ENCODE data around the gene AQP11. TPM values are rescaled to one million over a fixed set of nuclear protein-coding genes. Genes with fewer than 3 reads are reported as not detected.

The AQP11 gene
- total RNA-seq, 1 donor from 2014 or later, result 1.6 TPM

DNA sequence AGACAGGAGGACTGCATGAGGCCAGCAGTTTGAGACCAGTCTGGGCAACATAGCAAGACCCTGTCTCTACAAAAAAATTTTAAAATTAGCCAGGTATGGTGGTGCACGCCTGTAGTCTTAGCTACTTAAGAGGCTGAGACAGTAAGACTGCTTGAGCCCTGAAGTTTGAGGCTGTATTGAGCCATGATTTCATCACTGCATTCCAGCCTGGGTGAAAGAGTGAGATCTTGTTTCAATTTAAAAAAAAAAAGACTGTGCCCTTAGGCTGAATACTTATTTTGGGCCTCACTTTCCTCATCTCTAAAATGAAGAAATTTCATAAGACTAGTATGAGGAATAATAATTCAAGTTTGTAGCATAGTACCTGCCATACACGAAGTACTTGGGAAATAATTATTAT is 6.9 kb downstream of the AQP11 start:
- DNase-seq (ENCODE audit: low spot score), result no peak
- H3K36me3 Mint-ChIP-seq (ENCODE audit: low read depth), result peaks cover 2% of the 10 kb centered on the region
- peaks cover 1% of the 10 kb centered on the region for H3K4me1 Mint-ChIP-seq (ENCODE audit: low read depth)
- TF ChIP-seq, protein P1, sequence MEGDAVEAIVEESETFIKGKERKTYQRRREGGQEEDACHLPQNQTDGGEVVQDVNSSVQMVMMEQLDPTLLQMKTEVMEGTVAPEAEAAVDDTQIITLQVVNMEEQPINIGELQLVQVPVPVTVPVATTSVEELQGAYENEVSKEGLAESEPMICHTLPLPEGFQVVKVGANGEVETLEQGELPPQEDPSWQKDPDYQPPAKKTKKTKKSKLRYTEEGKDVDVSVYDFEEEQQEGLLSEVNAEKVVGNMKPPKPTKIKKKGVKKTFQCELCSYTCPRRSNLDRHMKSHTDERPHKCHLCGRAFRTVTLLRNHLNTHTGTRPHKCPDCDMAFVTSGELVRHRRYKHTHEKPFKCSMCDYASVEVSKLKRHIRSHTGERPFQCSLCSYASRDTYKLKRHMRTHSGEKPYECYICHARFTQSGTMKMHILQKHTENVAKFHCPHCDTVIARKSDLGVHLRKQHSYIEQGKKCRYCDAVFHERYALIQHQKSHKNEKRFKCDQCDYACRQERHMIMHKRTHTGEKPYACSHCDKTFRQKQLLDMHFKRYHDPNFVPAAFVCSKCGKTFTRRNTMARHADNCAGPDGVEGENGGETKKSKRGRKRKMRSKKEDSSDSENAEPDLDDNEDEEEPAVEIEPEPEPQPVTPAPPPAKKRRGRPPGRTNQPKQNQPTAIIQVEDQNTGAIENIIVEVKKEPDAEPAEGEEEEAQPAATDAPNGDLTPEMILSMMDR (IDR thresholded peaks at IDR 0.05), result no peak
- no peaks in the 10 kb centered on the region for H3K27me3 Mint-ChIP-seq (ENCODE audit: low read depth)
- H3K9me3 Mint-ChIP-seq (ENCODE audit: low read depth), result no peaks in the 10 kb centered on the region
- H3K27ac Mint-ChIP-seq (ENCODE audit: unreplicated experiment), result peak overlapping the region; percentile 27
- H3K4me3 Mint-ChIP-seq (ENCODE audit: unreplicated experiment), result no peak overlapping the region

GRCh38 chr11:77598195-77598594 is 8.4 kb downstream of the AQP11 start:
- DNase-seq (ENCODE audit: low spot score), result no peak
- H3K36me3 Mint-ChIP-seq (ENCODE audit: low read depth), result peaks cover 2% of the 10 kb centered on the region
- TF ChIP-seq, protein P1 (IDR thresholded peaks at IDR 0.05), result no peak
- H3K9me3 Mint-ChIP-seq (ENCODE audit: low read depth), result no peaks in the 10 kb centered on the region
- no peak overlapping the region for H3K4me3 Mint-ChIP-seq (ENCODE audit: unreplicated experiment)
- H3K27me3 Mint-ChIP-seq (ENCODE audit: low read depth), result no peaks in the 10 kb centered on the region
- peaks cover 14% of the 10 kb centered on the region for H3K4me1 Mint-ChIP-seq (ENCODE audit: low read depth)
- H3K27ac Mint-ChIP-seq (ENCODE audit: unreplicated experiment), result no peak overlapping the region

DNA sequence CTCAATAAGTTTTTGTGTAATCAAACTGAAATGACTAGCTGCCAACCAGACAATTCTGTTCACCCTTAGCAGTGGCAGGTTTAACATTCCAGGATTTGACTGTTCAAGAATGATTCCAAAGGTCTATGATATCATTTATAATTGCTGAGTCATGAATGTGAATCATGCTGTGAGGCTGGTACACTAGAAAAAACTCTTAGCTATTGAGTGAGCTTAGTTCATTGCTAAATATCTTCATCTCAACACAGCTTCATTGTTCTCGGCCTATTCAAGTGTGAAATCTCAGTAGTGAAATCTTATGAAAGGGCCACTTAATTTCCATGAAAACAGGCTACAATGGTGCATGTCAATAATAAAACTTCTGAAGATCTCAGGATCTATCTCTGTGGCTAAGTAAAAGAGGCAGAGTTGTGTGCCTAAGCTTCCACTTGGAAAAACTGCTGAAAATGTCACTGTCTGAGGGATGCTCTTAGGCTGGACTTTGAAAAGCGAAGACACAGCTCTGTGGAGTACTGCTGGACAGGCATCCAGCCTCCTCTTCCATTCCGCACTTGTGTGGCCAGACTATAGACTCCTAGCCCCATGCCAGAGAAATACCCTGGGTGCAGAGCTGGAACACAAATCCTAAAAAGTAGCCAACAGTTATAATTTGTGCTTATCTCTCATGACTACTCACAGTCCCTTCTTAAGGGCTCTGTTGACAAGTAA is 12.8 kb downstream of the AQP11 start:
- Mint-ChIP-seq H3K36me3 (ENCODE audit: low read depth) (peaks cover 4% of the 10 kb centered on the region), H3K27me3 (ENCODE audit: low read depth) (no peaks in the 10 kb centered on the region), H3K9me3 (ENCODE audit: low read depth) (no peaks in the 10 kb centered on the region), H3K4me1 (ENCODE audit: low read depth) (peaks cover 14% of the 10 kb centered on the region), H3K27ac (ENCODE audit: unreplicated experiment) (peak overlapping the region; percentile 88), H3K4me3 (ENCODE audit: unreplicated experiment) (no peak overlapping the region)
- TF ChIP-seq, protein P1 (IDR thresholded peaks at IDR 0.05), result no peak
- no peak for DNase-seq (ENCODE audit: low spot score)

DNA sequence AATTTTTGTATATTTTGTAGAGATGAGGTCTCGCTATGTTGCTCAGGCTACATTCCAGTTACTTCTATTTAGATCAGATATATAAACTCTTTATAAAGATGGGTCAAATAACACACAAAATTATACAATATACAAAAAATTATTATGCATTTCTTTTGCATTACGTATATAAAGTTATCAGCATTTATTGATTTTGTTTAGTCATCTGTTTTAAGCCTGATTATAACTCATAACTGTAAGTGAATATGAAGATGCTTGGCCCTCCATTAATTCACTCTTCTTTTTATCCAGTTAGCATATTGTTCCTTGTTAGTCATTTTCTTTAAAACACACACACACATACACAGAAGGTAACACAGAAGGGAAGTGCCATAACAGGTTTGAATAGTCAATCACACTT is 14.5 kb downstream of the AQP11 start:
- Mint-ChIP-seq H3K27ac (ENCODE audit: unreplicated experiment) (no peak overlapping the region), H3K9me3 (ENCODE audit: low read depth) (no peaks in the 10 kb centered on the region), H3K36me3 (ENCODE audit: low read depth) (peaks cover 2% of the 10 kb centered on the region), H3K4me1 (ENCODE audit: low read depth) (peaks cover 14% of the 10 kb centered on the region), H3K27me3 (ENCODE audit: low read depth) (no peaks in the 10 kb centered on the region), H3K4me3 (ENCODE audit: unreplicated experiment) (no peak overlapping the region)
- TF ChIP-seq, protein P1 (IDR thresholded peaks at IDR 0.05), result no peak
- no peak for DNase-seq (ENCODE audit: low spot score)

- no peak overlapping the region for H3K27ac Mint-ChIP-seq (ENCODE audit: unreplicated experiment)
- TF ChIP-seq, protein P1 (IDR thresholded peaks at IDR 0.05), result no peak
- H3K27me3 Mint-ChIP-seq (ENCODE audit: low read depth), result no peaks in the 10 kb centered on the region
- H3K36me3 Mint-ChIP-seq (ENCODE audit: low read depth), result peaks cover 7% of the 10 kb centered on the region
- no peaks in the 10 kb centered on the region for H3K9me3 Mint-ChIP-seq (ENCODE audit: low read depth)
- no peak for DNase-seq (ENCODE audit: low spot score)
- no peaks in the 10 kb centered on the region for H3K4me1 Mint-ChIP-seq (ENCODE audit: low read depth)
- H3K4me3 Mint-ChIP-seq (ENCODE audit: unreplicated experiment), result no peak overlapping the region
These were observed 19.5 kb downstream of the AQP11 start for GRCh38 chr11:77609234-77609633.

Data from chondrocyte (in vitro differentiated cells).